Measurements from ENCODE around the gene TPP2.

DNA sequence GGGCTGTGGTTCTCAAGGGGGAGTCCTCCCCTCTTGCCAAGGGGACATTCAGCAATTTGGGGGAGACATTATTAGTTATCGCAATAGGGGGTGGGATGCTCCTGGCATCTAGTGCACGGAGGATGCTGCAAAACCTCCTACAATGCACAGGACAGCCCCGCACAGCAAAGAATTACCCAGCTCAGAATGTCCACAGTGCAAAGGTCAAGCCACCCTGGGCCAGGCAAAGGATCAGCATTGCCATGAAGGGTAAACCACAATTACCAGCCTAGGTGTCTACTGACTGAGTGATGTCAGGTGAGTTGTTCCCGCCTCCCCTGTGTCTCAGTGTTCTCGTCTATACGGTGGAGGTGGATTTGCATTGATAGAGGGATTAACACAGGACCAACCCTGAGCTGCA lies 100.5 kb downstream of the TPP2 start:
- TF ChIP-seq POLR2AphosphoS5 (IDR thresholded peaks at IDR 0.05) = no peak
- TF ChIP-seq, protein P1, sequence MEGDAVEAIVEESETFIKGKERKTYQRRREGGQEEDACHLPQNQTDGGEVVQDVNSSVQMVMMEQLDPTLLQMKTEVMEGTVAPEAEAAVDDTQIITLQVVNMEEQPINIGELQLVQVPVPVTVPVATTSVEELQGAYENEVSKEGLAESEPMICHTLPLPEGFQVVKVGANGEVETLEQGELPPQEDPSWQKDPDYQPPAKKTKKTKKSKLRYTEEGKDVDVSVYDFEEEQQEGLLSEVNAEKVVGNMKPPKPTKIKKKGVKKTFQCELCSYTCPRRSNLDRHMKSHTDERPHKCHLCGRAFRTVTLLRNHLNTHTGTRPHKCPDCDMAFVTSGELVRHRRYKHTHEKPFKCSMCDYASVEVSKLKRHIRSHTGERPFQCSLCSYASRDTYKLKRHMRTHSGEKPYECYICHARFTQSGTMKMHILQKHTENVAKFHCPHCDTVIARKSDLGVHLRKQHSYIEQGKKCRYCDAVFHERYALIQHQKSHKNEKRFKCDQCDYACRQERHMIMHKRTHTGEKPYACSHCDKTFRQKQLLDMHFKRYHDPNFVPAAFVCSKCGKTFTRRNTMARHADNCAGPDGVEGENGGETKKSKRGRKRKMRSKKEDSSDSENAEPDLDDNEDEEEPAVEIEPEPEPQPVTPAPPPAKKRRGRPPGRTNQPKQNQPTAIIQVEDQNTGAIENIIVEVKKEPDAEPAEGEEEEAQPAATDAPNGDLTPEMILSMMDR (IDR thresholded peaks at IDR 0.05; ENCODE audit: poor library complexity, severe bottlenecking) = no peak
- no peak for TF ChIP-seq TAF1 (IDR thresholded peaks at IDR 0.05; ENCODE audit: low read depth)
- no peak for TF ChIP-seq EZH2 (IDR thresholded peaks at IDR 0.05; ENCODE audit: borderline replicate concordance, insufficient read depth, low read length, poor library complexity, severe bottlenecking)
- TF ChIP-seq RAD21 (conservative IDR thresholded peaks at IDR 0.05) = no peak
- TF ChIP-seq SMC3 (conservative IDR thresholded peaks at IDR 0.05; ENCODE audit: poor library complexity) = no peak

Measured in neural cell (in vitro differentiated cells).